Stimulated activated CD8-positive, alpha-beta memory T cell treated with anti-CD3 and anti-CD28 coated beads, Interleukin-4, amount 100 ng/mL, for 4 hours (primary cell): ENCODE data around the gene NT5M.
"Not testable (repeated sequence)": the region's sequence is repeated elsewhere in the genome, so short reads cannot be mapped to it uniquely, and the experiment has no call there.

Experiments used
- DNase-seq, 2 donors: peaks; one replicate each; pipeline ENCODE4 v3.0.0-alpha.2; 2020; ENCODE audit warnings: low read depth in 2 of 2, low spot score in 1 of 2

NT5M gene

GRCh38 chr17:17301659-17302058 is 1.5 kb upstream of the NT5M start:
- not testable (repeated sequence) for DNase-seq

DNA sequence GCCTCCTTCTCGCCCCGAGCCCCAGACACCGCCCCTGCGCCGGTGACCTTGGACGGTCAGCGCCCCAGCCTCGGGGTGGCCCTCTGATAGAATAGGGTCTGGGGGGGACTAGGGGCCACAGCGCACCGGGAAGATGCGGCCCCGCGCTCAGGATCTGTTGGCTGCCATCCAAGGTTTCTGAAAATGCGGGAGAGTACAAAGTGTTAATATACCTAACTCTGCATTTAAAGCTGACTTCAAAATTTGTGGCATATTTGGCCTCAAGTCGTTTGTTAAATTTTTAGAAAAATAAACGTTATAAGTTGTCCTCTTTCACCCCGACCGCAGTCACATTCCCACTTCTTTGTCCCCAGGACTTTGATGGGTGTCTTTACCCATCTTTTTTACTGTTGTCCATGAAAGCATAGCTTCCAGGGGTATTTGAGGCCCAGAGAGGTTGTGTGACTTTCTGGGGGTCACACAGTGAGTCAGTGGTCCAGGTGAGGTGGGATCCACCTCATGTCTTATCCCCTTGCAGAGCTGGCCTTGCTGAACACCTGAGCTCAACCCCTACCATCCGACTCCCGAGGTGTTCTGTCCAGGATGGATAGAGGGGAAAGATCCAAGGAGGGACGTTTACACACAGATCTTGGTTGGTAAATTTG is 796 bp downstream of the NT5M start:
- DNase-seq: no peak

DNA sequence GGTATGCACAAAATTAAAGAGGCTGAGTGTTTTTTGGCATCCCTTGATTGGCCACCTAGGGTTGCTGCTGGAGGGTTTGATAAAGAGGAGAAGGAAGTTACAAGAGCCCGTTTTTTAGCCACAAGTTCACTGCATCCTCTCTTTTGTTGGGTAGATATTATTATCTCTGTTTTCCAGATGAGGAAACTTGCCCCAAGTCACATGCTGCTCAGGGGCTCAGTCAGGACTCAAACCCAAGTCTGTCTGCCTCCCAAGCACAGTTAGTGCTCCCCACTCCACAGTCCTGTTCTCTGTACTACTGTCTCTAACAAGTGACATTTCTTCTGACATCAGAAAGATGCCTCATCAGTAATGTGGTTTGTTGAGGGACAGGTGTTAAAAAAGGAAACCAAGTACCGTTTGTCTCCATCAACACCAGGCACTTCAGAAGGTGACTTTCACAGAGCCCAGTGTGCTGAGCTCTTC is 1.4 kb downstream of the NT5M start:
- DNase-seq: no peak

DNA sequence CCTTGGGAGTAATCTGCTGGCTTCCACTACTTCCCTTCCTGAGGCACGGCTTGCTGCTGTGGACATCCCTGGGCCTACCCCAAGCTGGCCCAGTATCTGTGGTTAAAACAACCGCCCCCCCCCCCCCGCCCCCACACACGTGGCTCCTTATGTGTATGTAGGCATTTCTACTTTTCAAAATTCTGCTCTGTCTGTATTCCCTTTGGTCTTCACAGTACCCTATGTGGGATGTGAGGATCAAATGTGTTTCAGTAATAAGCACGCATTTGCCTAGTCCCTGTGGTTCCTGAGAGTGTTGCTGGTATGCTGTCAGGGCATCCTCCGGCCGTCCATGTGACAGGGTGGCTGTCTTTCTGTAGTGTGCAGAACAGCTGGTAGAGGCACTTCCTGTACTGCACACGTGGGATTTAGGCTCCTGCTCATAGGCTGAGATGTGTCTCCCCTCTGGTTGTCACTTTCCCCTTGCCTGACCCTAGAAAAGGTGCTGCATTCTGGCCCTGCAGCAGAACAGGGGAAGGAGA is 2.2 kb downstream of the NT5M start:
- peak in 1 of 2 donors; percentile 14 for DNase-seq

GRCh38 chr17:17309356-17309755 is 6.2 kb downstream of the NT5M start:
- DNase-seq: no peak

- DNase-seq: peak; percentile 45 to 54
Measured at GRCh38 chr17:17313350-17313991, 10.3 kb downstream of the NT5M start.

DNA sequence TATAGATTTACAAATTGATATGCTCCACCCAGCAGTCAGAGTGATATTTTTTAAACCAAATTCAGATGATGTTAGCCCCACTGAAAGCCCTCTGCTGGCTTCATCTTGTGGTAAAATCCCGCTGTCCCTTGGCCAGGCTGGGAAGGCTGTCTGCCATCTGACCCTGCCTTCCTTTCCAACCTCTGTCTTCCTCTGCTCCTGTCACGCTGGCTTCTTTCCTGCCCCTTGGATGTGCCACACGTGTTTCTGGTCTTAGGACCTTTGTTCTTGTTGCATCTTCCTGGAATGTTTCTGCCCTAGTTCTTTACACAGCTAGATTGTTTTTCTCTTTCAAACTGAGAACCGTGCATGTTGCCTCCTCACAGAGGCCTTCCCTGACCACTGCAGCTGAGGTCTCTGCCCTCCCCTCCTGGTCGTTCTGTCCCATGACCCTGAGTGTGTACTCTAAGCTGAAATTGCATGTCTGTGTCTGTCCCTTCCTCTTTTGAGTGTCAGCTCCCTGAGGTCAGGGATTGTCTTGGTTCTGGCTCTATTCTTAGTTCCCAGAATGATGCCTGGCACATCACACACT is 11.4 kb downstream of the NT5M start:
- DNase-seq: no peak

DNA sequence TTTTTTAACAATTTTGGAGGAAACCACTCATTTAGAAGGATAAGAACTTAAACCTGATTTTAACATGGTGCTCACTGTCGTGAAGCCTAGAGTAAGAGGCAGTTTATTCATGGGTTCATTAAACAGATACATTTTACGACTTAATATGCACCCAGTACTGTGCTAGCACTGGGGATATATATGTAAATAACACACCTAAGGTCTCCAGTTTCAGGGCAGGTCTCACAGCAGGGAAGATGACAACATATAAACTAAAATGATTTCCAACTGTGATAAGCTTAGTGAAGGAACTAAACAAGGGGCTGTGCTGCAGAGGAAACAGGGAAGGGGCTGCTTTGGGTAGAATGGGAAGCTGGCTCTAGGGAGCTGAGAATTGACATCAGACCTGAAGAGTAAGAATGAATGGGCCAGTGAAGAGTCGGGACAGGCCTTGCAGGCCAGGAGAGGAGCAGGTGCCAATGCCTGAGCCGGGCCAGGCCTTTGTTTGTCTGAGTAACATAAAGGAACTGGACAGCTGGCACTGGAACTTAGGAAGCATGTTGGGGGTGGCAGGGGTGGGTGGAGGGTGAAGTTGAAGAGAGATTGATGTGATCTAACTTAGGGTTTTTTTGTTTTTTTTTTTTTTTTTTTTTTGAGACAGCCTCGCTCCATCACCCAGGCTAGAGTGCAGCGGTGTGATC is 12.1 kb downstream of the NT5M start:
- no peak for DNase-seq

- no peak for DNase-seq
Measured at GRCh38 chr17:17320188-17320910, 17.2 kb downstream of the NT5M start.

DNA sequence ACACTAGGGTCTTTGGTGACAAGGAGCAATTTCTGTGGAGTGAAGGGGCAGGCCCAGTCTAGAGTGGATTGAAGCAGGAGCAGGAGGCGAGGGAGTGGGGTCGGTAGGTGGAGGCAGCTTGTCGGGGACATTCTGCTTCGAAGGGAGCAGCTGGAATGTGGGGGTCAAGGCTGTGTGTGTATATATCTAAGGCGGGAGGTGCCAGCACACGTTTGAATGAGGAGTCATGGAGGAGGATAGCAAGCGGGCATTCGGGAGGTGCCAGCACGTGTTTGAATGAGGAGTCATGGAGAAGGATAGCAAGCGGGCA is 17.7 kb downstream of the NT5M start:
- DNase-seq: no peak

- DNase-seq: no peak
Measured at GRCh38 chr17:17321356-17322025, 18.3 kb downstream of the NT5M start.

GRCh38 chr17:17322516-17323510 is 19.6 kb downstream of the NT5M start:
- no peak for DNase-seq

GRCh38 chr17:17324616-17325015 is 21.4 kb downstream of the NT5M start:
- DNase-seq: no peak

DNA sequence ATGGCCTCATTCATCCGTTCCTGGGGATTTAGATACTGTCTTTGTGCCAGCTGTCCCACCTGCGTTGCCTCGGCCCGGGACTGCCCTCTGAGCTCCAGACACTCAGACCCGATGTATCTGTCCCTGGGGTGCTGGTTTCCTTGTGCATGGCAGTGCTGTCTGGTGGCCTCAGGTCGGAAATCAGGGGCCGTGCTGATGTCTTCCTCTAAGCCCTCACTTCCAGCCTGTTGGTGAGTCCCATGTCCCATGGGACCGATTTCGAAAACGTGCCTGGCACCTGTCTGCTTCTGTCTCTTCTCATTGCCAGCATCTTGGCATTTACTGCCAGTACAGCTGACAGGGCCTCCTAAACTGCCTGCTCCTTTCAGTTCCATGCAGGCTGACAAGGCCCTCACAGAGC is 22.1 kb downstream of the NT5M start:
- DNase-seq: no peak

DNA sequence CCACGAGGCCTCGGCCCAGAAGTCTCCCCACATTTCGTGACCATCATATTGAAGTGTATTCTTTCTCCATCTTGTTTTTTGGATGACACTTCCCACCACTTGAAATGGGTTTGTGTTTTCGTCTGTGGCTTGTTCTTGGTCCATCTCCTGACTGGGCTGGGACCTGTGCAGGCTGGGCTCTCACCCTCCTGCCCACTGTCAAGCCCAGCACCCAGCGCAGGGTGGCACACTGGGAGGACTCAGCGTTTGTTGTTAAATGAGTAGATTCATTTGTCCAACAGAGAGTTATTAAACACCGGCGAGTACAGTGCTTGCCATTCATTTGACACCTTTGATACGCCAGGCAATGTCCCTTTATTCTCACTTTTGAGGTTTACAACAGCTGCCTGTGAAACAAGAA is 22.6 kb downstream of the NT5M start:
- DNase-seq: no peak

- no peak for DNase-seq
Measured at GRCh38 chr17:17326275-17326875, 23.2 kb downstream of the NT5M start.

GRCh38 chr17:17328251-17328650 is 25.1 kb downstream of the NT5M start:
- DNase-seq: no peak

DNA sequence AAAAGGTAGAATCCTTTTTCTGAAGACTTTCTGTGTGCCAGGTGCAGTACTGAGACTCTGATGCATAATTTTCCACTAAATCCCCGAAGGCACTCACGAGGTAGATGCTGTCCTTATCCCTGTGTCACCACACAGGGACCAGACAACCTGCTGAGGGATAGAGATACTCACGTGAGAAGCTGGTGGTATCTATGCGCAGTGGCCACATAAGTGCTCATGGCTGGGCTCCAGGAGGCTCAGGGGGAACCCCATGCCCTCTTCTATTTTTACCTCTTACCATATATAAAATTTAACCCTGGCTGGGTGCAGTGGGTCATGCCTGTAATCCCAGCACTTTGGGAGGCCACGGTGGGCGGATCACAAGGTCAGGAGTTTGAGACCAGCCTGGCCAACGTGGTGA is 38.3 kb downstream of the NT5M start:
- DNase-seq: no peak

GRCh38 chr17:17342242-17342945 is 39.2 kb downstream of the NT5M start:
- DNase-seq: no peak
